AG04449 (cell line): ENCODE data around the gene TWIST2.

Experiments used
- CTCF ChIA-PET: fragments of 350-600 bp; formaldehyde crosslinking; extraction: SDS; loops from one replicate; lab custom pipeline; 2021; ENCODE audit warnings: antibody characterized with exemption; lab: Yijun Ruan, JAX
- POLR2A ChIA-PET: fragments of 400-600, 350-600 bp; formaldehyde crosslinking; extraction: SDS; loops from one replicate; lab custom pipeline; 2020; ENCODE audit warnings: antibody characterized with exemption, inconsistent platforms; lab: Yijun Ruan, JAX
- DNase-seq: peaks from one replicate; pipeline ENCODE4 v3.0.0-alpha.2; 2010; ENCODE audit warnings: low read depth, low spot score
- H3K4me3 ChIP-seq: 2 replicates; pipeline ENCODE4 v1.5.1; 2011; ENCODE audit warnings: low read depth, mild to moderate bottlenecking, control low read depth, low read length
- CTCF ChIP-seq: IDR thresholded peaks from one replicate; pipeline ENCODE4 v1.5.1; 2011; ENCODE audit warnings: mild to moderate bottlenecking, moderate library complexity, low read length, control low read depth, inconsistent platforms; ENCODE audit not compliant: insufficient read depth; ENCODE audit errors: missing control alignments

The TWIST2 gene

GRCh38 chr2:238875471-238876231 is 27.8 kb downstream of the TWIST2 start:
- POLR2A ChIA-PET, result interaction anchor here (1.3 kb wide), 2 partner anchors 26 to 28 kb away, joined by 3 to 4 read pairs; partner anchors contain the start of gene TWIST2
- CTCF ChIA-PET, result interaction anchor here (1.1 to 4.0 kb wide), 7 partner anchors 9 to 362 kb away, joined by 3 to 25 read pairs (median 13); no protein-coding TSS in a partner anchor
- no peak overlapping the region for H3K4me3 ChIP-seq
- no peak for TF ChIP-seq CTCF
- DNase-seq, result no peak

GRCh38 chr2:238876232-238876630 is 28.3 kb downstream of the TWIST2 start:
- H3K4me3 ChIP-seq, result no peak overlapping the region
- DNase-seq, result no peak
- ChIA-PET CTCF (interaction anchor here (1.0 to 4.0 kb wide), 5 partner anchors 8 to 363 kb away, joined by 3 to 15 read pairs (median 13); no protein-coding TSS in a partner anchor), POLR2A (no interaction called here)
- no peak for TF ChIP-seq CTCF

GRCh38 chr2:238878051-238878735 is 30.3 kb downstream of the TWIST2 start:
- ChIA-PET CTCF (interaction anchor here (1.0 to 1.6 kb wide), 3 partner anchors 90 to 93 kb away, joined by 3 to 4 read pairs (median 4); no protein-coding TSS in a partner anchor), POLR2A (no interaction called here)
- no peak for TF ChIP-seq CTCF
- no peak overlapping the region for H3K4me3 ChIP-seq
- no peak for DNase-seq

- ChIA-PET POLR2A (no interaction called here), CTCF (interaction anchor here (1.6 kb wide), 1 partner anchor 92 kb away, joined by 4 read pairs; no protein-coding TSS in a partner anchor)
- TF ChIP-seq CTCF, result no peak
- H3K4me3 ChIP-seq, result no peak overlapping the region
- DNase-seq, result no peak
Measured at GRCh38 chr2:238879043-238879442, 31.2 kb downstream of the TWIST2 start.

- TF ChIP-seq CTCF, result no peak
- H3K4me3 ChIP-seq, result no peak overlapping the region
- ChIA-PET POLR2A (no interaction called here), CTCF (no interaction called here)
- DNase-seq, result no peak
Measured at GRCh38 chr2:238879621-238880377, 31.9 kb downstream of the TWIST2 start.
